Kidney (tissue), 14 donors: ENCODE results near the gene PFDN1. TPM values are rescaled to one million over a fixed set of nuclear protein-coding genes. Genes with fewer than 3 reads are reported as not detected.

ENCODE experiments used
- DNase-seq, 5 donors: peaks; one replicate each; pipeline ENCODE4 v3.0.0-alpha.2; 2013 to 2020
- FAIRE-seq: peaks from 2 replicates; lab custom pipeline; 2012; peaks lifted over from hg19 to GRCh38; lab: Jason Lieb, UNC
- H3K27ac ChIP-seq, 2 donors: one replicate each; pipeline ENCODE4 v1.7.0; 2013; ENCODE audit warnings: low read depth in 2 of 2, low read length in 2 of 2, inconsistent platforms in 1 of 2
- H3K27me3 ChIP-seq: one replicate; pipeline ENCODE4 v1.7.1; 2013; ENCODE audit warnings: low read length, inconsistent platforms; ENCODE audit not compliant: control insufficient read depth, insufficient read depth
- H3K36me3 ChIP-seq, 3 donors: one replicate each; pipeline versions ENCODE4 v1.7.0 to v1.7.1; 2013; ENCODE audit warnings: low read length in 3 of 3, control low read depth in 1 of 3, inconsistent platforms in 1 of 3; ENCODE audit not compliant: insufficient read depth in 3 of 3, control insufficient read depth in 2 of 3
- H3K4me1 ChIP-seq, 3 donors: one replicate each; pipeline versions ENCODE4 v1.7.0 to v1.7.1; 2013; ENCODE audit warnings: low read length in 3 of 3, inconsistent platforms in 1 of 3, low read depth in 1 of 3; ENCODE audit not compliant: control insufficient read depth in 2 of 3, insufficient read depth in 2 of 3
- H3K4me3 ChIP-seq, 3 donors: one replicate each; pipeline versions ENCODE4 v1.7.0 to v1.8.1; 2013; ENCODE audit warnings: low read length in 3 of 3, control low read depth in 1 of 3, inconsistent platforms in 1 of 3
- H3K9ac ChIP-seq, 3 donors: one replicate each; pipeline versions ENCODE4 v1.7.0 to v1.7.1; 2013; ENCODE audit warnings: low read length in 3 of 3, control low read depth in 1 of 3, inconsistent platforms in 1 of 3
- H3K9me3 ChIP-seq, 3 donors: one replicate each; pipeline versions ENCODE4 v1.7.0 to v1.7.1; 2013; ENCODE audit warnings: low read length in 3 of 3, control low read depth in 1 of 3, inconsistent platforms in 1 of 3; ENCODE audit not compliant: control insufficient read depth in 2 of 3, insufficient read depth in 1 of 3
- intact Hi-C: fragments of 100-400 bp; cut with DNase I; formaldehyde crosslinking; loops from one replicate; pipeline ENCODE4 v1.11.1; 2022
- polyA plus RNA-seq: library from polyadenylated mRNA; stranded (reverse); fragments of 350-450 nt; fragmentation: Illumina TruSeq; extraction: RNeasy Lipid Tissue Mini Kit (QIAGEN cat#74804); gene quantifications from one replicate; pipeline ENCODE4 v1.2.3, GENCODE V29; 2014; ENCODE audit warnings: low read depth, low replicate concordance; ENCODE audit not compliant: insufficient read depth
- total RNA-seq: library from RNA; stranded (reverse); fragmentation: NEBNext Ultra II Directional; extraction: Animal tissue kit (Norgen Biotek cat#: 25700); gene quantifications from one replicate; pipeline ENCODE4 v1.2.1, GENCODE V29; 2021
- TF ChIP-seq, protein P1 (sequence below): IDR thresholded peaks from 3 replicates; pipeline ENCODE4 v1.5.1; 2012; ENCODE audit warnings: mild to moderate bottlenecking, moderate library complexity, borderline replicate concordance; ENCODE audit not compliant: insufficient read depth; ENCODE audit errors: extremely low read depth
- donor health status: control.
- donor health status: control.
- donor health status: control.
- donor health status: control.
- donor health status: control.
- donor health status: DM: yes; HTN: yes; CAD: no.
- donor health status: Normal renal cell carcinoma (clear cell type).

The PFDN1 gene
- total and polyA plus RNA-seq, 2 donors from 2014 or later: 48.9 to 85.8 TPM

GRCh38 chr5:140293091-140293848, 9.6 kb downstream of the PFDN1 start:
- no peaks in the 10 kb centered on the region for H3K9me3 ChIP-seq
- no peaks in the 10 kb centered on the region for H3K36me3 ChIP-seq
- H3K9ac ChIP-seq: no peak overlapping the region
- FAIRE-seq (no peak), DNase-seq (peak in 1 of 5 donors; percentile 12)
- H3K27me3 ChIP-seq: no peaks in the 10 kb centered on the region
- peak overlapping the region in 1 of 2 donors; percentile 9 for H3K27ac ChIP-seq
- TF ChIP-seq, protein P1, sequence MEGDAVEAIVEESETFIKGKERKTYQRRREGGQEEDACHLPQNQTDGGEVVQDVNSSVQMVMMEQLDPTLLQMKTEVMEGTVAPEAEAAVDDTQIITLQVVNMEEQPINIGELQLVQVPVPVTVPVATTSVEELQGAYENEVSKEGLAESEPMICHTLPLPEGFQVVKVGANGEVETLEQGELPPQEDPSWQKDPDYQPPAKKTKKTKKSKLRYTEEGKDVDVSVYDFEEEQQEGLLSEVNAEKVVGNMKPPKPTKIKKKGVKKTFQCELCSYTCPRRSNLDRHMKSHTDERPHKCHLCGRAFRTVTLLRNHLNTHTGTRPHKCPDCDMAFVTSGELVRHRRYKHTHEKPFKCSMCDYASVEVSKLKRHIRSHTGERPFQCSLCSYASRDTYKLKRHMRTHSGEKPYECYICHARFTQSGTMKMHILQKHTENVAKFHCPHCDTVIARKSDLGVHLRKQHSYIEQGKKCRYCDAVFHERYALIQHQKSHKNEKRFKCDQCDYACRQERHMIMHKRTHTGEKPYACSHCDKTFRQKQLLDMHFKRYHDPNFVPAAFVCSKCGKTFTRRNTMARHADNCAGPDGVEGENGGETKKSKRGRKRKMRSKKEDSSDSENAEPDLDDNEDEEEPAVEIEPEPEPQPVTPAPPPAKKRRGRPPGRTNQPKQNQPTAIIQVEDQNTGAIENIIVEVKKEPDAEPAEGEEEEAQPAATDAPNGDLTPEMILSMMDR: no peak
- intact Hi-C loops: no loop called here
- H3K4me1 ChIP-seq: peaks cover 0 to 16% (median 5%) of the 10 kb centered on the region in 3 donors
- H3K4me3 ChIP-seq: no peak overlapping the region

- Histone ChIP-seq H3K36me3 (no peaks in the 10 kb centered on the region), H3K9me3 (no peaks in the 10 kb centered on the region), H3K4me1 (peaks cover 0 to 12% (median 5%) of the 10 kb centered on the region in 3 donors), H3K27ac (no peak overlapping the region), H3K9ac (no peak overlapping the region), H3K4me3 (no peak overlapping the region), H3K27me3 (no peaks in the 10 kb centered on the region)
- FAIRE-seq (no peak), DNase-seq (no peak)
- intact Hi-C loops: no loop called here
- TF ChIP-seq, protein P1: no peak
Measured at GRCh38 chr5:140292212-140293036, 10.5 kb downstream of the PFDN1 start.

- TF ChIP-seq, protein P1: no peak
- H3K27me3 ChIP-seq: no peaks in the 10 kb centered on the region
- H3K4me3 ChIP-seq: no peak overlapping the region
- no peak for FAIRE-seq
- intact Hi-C loops: no loop called here
- H3K9ac ChIP-seq: no peak overlapping the region
- no peaks in the 10 kb centered on the region for H3K36me3 ChIP-seq
- no peaks in the 10 kb centered on the region for H3K9me3 ChIP-seq
- DNase-seq: no peak
- H3K4me1 ChIP-seq: peaks cover 0 to 5% (median 4%) of the 10 kb centered on the region in 3 donors
- no peak overlapping the region for H3K27ac ChIP-seq
Measured at GRCh38 chr5:140287801-140288521, 14.9 kb downstream of the PFDN1 start.
